GM10266 (cell line): ENCODE measurements around the gene PIGZ.

Source experiments
- DNase-seq: peaks from one replicate; pipeline ENCODE4 v3.0.0; 2012; ENCODE audit errors: extremely low spot score
- CTCF ChIP-seq: IDR thresholded peaks from 2 replicates; pipeline ENCODE4 v1.5.1; 2012; ENCODE audit warnings: mild to moderate bottlenecking, low read depth; ENCODE audit not compliant: control insufficient read depth, insufficient read depth; ENCODE audit errors: missing control alignments

PIGZ gene

DNA sequence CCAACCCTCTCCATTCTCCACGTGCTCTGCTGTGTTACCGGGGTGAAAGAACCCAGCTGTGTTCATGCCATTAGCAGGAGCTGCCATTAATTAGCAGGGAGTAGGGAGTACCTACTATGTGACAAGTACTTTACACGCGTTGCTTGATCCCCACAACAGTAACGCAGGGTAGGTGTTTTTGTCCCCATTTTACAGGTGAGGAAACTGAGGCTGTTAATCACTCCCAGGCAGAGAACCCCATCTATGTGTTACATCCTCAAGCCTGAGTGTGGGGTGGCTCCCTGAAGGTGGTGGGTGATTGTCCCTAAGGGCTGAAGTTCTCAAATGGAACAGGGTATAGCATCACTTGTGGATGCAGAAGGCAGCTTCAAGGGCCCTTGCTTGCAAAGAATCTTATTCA lies 38.2 kb upstream of the PIGZ start:
- no peak for DNase-seq
- no peak for TF ChIP-seq CTCF

DNA sequence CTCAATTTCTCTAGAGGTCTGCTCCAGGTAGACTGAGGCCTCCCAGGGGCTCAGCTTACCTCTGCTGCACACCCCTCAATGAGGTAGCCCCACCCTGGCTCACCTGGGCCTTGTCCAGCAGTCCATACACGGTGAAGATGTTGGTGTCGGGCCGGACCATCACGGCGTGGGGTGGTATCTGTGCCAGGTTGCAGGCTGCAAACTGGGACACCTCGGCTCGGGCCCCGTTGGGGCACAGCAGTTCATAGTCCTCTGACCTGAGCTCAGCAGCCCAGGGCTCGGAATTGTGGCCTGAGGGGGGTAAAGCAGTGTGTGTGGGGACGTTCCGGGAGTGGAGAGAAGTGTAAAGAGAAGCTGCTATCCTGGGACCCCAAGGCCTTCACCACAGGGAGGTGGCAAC lies 37.8 kb upstream of the PIGZ start:
- DNase-seq: no peak
- TF ChIP-seq CTCF: no peak

- TF ChIP-seq CTCF: no peak
These were observed 35.1 kb upstream of the PIGZ start for GRCh38 chr3:197003461-197004385.

GRCh38 chr3:197002701-197003454 lies 34.2 kb upstream of the PIGZ start:
- peak; percentile 99 for DNase-seq
- TF ChIP-seq CTCF: peak; percentile 99

More at GRCh38 chr3:197003461-197004385, 35.1 kb upstream of the PIGZ start:
- no peak for DNase-seq

GRCh38 chr3:197001972-197002700 lies 33.5 kb upstream of the PIGZ start:
- no peak for DNase-seq
- TF ChIP-seq CTCF: no peak

DNA sequence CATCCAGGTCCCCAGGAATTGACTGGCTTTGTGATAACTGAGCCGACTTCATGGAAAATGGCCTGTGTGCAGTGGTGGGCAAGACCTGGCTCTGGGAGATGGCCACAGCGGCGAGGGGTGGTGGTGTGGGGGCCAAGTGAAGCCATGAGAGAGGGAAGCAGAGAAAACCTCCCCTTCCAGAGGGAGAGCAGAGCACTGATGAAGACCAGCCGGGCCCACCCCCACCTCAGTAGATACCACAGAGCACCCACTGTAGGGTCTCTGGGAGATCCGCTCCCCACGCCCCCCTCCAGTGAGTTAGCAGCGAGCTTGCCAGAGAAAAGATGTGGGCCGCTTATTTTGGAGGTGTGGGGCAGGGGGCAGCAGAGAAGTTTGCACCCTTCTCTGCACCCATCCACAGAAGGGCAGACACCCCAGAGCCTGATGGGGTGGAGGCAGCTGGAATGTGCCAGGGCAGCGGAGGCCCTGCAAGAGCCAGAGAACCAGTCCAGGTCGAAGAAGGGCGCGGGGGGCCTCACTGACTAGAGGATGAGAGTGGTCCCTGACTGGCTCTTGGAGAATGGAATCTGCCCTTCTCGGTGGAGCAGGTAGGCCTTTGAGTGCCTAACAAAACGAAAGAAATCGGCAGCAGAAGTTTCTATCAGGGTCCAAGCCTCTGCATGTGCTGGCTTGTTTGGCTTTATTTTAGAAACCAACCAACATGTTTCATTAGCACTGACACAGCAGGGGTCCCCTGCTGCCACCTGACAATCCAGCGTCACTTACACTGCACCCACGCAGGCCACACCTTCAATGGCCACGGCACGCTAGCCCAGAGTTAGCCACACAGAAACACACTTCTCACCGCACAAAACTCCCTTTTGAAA lies 32.7 kb upstream of the PIGZ start:
- TF ChIP-seq CTCF: no peak
- DNase-seq: no peak
